Measurements from ENCODE around the gene LRFN5.

Gene LRFN5

DNA sequence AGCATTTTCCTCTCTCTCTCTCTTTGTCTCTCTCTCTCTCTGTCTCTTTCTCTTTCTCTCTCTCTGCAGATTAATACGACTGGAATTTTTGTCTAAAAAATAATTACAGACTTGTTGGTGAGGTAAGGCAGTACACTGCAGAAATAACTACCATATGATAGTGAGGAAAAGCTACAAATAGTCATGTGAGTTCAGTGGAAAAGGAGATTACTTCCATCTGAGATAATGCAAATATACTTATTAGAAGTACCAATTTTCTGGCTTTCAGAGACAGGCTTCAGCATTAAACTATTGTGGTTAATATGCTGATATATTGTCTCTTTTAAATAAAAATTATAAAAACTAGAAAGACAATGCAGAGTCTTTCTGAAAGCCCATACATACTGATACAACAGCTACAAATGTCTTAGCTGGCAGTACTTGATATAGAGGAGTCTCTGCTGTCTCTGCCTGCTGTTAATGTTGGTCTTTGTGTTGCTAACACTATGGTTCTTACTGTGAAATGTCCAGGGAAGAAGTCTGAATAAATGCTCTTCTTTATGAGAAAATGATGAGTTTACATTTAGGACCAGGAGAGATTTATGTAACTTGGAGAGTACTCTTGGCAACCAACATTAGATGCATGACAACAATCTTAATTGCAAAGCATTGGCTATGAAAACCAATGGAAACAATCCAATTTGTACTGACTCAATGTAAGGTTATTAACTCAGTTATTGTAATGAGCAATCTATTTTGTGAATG lies 167.0 kb downstream of the LRFN5 start:
- DNase-seq (ENCODE audit: low read depth, low spot score) = no peak

DNA sequence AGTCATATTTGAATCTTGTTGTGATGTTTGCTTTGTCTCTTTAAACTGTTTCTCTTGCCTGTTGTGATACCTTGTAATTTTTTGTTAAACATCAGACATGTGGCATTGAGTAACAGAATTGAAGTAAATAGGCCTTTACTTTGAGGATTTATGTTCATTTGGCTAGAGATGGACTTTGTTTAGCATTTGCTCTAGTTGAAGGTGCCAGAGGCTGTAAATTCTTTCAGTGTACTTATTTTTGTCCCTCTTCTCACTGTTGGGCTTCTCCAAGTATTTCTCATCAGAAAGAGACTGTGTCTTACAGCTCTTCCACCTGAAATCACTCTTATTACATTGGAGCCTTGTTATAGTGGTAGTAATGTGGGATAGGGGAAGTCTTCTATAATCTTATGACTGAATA lies 175.8 kb downstream of the LRFN5 start:
- DNase-seq (ENCODE audit: low read depth, low spot score) = no peak

DNA sequence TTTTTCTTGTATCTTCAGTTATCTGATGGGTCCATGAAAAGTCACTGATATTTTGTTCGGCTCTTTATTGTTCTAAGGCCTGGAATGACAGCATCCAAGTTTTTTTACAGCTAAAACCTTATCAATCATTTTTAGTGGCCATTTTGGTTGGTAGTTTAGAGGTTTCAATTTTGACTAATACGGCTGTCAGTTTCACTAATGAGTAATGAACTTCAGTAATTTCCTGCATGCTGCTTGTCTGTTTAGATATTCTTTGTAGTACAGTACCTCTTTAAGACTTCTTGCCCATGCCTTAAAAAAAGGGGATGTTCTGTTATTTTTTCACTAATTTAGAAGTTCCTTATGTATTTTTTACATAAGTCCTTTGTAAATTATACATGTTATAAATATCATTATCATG lies 176.7 kb downstream of the LRFN5 start:
- DNase-seq (ENCODE audit: low read depth, low spot score) = no peak

DNA sequence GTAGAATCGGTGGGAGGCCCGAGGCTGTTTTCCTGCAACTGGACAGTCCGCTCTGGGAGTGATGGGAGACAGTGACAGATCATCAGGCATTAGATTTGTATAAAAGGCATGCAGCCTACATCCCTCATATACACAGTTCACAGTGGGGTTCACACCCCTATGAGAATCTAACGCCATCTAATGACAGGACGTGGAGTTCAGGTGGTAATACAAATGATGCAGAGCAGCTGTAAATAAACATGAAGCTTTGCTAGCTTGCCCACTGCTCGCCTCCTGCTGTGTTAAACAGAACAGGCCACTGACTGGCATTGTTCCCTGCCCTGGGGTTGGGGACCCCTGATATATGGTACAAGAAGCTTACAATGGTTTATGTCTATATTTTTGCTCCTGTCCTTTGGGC lies 179.0 kb downstream of the LRFN5 start:
- DNase-seq (ENCODE audit: low read depth, low spot score) = no peak

DNA sequence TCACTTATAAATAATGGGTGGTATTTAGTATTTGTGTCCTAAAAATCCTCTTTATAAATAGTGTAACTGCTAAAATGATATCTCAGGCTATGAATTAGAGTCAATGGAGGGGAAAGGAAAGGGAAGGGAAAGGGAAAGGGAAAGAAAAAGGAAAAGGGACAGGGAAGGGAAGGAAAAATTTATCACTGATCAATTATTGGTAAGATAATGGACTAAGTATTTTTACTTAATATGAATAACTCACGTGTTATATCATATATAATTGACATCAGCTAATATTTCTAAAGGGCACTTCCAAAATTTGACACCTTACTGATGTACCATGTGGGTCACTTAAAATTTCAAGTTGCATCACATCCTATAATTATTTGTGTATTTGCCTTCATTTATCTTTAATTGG lies 193.1 kb downstream of the LRFN5 start:
- DNase-seq (ENCODE audit: low read depth, low spot score) = no peak

DNA sequence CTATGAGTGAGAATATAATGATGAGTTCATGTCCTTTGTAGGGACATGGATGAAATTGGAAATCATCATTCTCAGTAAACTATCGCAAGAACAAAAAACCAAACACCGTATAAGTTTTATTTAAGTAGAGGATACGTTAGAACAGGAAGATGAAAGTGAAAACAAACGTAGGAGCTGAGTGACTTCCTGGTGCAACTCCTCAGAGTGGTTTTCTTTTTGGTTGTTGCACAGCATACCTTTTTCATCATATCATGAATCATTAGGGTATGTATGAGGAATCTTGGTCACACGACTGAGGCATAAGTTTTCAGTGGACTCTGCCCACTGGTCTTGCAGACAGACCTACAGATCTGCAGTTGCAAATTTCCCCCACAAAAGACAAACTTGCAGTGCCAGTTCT lies 199.0 kb downstream of the LRFN5 start:
- DNase-seq (ENCODE audit: low read depth, low spot score) = no peak

DNA sequence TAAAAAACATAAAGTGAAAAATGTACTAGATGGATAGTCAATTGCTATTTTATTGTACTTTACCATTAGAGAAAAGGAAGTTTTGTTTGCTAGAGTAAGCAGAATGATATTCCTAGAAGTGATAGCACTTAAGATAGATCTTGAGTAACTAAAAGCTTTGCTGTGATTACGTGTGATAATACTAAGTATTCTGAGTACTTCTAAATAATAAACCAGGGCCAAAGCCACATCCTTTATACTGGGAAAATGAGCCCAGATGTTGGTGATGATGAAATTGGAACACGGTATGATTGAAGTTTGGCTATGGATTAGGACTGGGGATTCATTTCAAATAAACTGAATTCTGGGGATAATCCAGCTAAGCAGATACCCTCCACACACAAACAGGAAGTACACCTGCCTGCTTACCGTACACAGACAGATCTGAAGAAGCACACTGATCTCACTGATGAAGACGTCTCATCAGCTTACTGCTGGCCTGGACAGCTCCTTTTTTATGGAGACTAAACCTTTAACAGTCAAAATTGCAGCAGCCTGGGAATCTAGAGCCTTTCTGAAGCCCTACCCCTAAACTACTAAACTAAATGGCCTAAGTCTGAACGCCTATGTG lies 199.8 kb downstream of the LRFN5 start:
- DNase-seq (ENCODE audit: low read depth, low spot score) = no peak

DNA sequence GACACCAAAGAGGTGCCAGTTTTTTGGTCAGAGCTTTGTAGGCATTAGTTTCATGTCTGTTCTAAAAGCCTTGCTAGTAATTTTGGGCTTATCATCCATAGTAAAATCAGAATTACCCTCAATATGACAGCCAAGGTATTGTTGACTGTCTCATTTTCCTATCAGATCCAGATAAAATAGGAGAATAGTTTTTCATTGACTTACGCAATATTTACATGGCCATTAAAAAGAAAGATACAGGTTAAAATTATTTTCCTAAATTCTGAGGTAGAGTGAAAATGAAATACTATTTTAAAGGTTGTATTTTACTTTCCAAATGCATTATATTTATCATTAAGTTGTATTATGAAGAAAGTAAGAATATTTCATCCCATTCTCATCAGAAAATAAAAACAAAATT lies 203.7 kb downstream of the LRFN5 start:
- no peak for DNase-seq (ENCODE audit: low read depth, low spot score)

DNA sequence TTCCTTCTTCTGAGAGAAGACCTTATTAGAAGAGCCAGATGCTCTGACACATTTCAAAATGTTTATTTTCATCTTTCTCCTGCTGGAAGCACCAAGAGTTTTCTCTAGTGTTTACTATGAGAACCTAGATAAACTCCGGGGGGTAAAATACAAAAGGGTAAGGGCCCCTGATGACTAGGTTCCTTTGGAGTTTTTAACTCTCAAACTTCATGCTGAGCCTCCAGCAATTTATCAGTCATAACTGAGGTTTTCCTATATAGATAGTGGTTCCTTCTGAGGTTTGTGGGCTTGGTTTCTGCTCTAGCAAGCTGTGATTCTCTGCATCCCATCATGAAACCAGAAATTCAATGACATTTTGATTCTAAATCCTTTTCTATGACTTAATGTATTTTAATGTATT lies 210.9 kb downstream of the LRFN5 start:
- no peak for DNase-seq (ENCODE audit: low read depth, low spot score)

DNA sequence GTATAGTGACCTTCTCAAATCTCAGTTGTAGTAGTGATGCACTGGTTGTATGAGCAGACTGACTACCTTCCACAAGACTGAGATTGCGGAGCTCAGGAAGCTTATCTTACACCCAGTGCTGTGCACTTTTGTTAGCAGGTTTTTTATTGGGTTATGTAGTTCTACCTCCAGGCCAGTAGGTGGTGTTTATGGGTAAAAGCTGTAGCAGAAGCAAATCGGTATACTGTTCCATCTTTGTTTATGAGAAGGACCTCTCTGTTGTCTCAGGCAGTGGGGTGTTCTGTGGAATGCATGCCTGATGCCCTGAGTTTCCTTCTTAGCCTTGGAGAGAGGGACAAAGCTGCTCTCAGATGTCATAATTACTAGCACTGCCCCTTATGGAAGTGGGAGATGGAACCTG lies 217.8 kb downstream of the LRFN5 start:
- no peak for DNase-seq (ENCODE audit: low read depth, low spot score)

DNA sequence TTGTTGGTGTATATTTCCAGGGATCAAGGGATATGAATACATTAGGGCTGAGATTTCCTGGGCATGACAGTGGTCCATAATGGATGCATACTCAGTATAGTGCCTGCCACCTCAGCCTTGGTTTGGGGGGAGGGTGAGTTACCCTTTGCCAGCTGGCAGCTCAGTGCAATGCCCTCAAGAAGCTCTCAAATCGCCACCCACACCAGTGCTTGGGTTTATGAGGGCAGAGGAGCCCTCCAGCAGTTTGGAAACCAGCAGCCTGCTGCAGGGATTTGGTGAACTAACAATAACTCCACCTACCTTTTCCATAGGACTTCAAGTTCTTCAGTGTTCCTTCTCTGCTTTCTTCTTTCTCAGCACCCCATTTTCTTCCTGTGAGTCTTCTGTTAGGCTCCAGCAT lies 218.9 kb downstream of the LRFN5 start:
- no peak for DNase-seq (ENCODE audit: low read depth, low spot score)

DNA sequence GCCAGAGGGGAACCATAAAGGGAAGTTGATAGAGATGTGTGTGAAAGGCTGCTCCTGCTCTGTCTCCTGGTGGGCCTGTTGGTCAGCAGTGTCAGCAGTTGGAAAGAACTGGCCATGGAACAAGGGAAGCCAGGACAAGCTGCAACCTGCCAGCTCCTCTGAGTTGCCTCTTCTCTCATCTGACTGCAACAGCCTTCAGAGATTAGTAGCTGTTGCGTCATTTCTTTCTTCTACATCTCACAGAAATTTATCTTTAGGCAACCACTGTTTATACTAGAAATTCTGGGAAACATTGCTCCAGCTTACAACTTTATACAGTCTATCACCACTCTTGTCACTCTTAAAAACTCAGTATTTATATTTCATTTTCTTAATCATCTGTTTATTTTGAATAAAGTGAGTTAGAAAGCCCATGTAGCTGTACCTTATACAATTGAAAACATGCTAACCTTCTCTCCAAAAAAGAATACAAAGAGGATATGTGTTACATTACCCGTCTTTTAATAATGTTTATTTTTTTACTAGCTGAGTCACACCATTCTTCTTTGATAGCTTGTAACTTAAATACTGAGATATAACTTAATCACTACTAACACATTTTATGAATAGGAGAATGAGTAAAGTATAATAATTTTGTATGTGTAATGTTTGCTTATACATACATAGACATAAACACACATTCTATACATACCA lies 224.2 kb downstream of the LRFN5 start:
- DNase-seq (ENCODE audit: low read depth, low spot score) = no peak

DNA sequence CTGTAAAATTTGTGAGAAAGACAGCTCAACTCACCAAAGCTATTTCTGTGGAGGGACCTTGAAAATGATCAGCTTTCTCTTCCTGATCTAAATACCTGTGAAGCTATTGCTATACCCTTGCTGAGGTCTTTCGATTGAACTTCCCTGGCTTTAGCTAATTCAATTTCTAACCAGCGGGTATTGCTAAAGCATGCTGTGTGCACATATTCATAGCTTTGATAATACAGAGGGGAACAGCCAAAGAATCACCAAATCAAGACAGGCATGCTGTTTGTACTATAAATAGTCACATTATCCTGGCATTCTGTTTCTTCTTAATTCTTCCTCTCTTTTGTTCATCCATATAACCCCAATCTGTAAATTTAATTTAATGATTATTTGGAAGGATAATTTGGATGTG lies 233.0 kb downstream of the LRFN5 start:
- DNase-seq (ENCODE audit: low read depth, low spot score) = no peak

DNA sequence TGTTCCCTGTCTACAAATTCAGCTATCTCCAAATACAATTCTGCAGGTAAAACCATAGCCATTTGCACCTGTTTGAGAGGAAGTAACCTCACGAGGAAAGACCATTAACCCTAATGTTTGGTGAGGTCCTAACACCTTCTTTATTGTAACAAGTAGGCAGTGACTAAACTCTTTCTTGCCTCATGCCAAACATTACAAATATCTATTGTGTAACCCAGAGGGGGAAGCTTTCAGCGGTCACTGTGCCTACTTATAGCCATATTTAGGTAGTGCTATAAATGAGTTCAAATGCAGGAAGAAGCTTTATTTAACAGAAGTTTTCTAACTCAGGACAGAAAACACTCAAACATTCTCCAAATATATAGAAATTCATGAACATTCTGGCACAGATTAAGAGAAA lies 252.7 kb downstream of the LRFN5 start:
- DNase-seq (ENCODE audit: low read depth, low spot score) = no peak

DNA sequence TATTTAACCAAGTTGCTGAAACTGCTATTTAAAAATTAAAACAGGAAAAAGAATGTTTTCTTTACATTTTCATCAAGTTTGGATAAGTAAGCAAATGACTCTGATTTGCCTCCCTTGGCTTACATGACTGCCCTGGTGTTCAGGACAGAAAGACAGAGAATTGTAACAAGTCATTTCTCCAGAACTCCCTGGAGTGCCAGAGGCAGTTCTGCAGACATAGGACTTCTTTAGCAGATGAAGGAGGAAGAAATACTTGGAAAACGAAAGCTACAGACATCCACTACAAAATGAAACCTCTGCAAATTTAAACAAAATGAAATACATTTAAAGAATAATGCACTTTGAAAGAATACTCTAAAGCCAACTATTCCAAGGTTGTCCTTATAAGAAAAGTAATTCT lies 253.9 kb downstream of the LRFN5 start:
- DNase-seq (ENCODE audit: low read depth, low spot score) = no peak

DNA sequence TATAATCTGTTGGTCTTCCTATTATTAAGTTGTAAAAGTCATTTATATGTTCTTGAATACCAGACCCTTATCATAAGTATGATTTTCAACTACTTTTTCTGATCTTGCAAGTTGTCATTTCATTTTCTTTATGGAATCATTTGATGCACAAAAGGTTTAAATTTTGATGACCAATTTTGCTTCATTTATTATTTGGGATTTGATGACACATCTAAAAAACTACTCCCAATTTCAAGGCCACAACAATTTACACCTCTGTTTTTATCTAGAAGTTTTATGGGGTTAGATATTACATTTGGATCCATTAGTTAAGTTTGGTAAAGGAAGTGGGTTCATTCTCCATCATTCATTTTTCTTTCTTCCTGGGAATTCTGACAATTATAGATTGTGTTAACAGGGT lies 259.2 kb downstream of the LRFN5 start:
- DNase-seq (ENCODE audit: low read depth, low spot score) = no peak

DNA sequence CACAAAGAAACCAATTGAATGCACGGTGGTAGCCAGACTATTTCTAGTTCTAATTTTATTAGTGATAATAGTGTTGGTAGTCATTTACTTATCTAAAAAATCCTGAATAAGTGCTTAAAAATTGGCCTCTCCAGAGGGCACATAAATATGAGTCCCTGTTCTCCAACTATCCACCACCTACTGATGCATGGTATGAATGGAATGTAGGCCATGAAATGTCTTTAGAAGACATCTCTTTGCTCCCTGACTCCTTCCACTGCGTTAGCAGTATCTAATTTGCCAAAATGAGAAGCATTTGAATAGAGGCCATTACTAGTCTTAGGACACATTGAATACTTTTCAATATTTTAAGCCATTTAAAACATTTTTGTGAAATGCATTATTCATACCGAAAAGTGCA lies 261.7 kb downstream of the LRFN5 start:
- DNase-seq (ENCODE audit: low read depth, low spot score) = no peak

DNA sequence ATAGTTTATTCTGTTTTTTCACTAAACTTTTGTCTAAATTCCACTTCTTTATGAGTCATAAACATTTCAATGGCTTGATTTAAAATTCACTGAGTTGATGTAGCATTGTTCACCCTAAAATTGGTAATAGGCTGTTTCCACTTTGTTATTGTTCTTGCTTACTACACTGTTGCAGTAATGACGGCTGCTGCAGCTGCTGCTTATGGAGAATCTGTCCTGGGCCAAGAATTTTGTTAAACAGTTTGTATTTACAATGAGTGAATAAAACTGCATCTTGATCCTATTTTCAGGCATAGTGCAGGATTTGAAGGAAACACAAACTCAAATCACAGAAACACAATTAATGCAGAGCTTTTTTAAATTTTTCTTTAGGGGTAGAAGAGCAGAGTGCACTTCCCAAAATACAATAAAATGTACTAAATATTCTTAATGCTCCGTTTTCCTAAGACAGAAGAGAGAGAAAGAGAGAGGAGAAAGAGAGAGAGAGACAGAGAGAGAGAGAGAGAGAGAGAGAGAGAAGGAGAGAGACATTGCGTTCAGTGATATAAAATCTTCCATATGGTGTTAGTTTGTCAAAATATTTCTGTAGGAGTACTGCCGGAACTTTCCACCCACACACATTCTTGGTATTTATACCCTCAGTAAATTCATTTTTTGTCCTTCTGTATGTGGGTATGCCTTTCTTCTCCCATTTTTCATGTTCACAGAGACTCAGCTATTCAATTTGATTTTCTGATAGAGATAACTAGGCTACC lies 266.4 kb downstream of the LRFN5 start:
- DNase-seq (ENCODE audit: low read depth, low spot score) = no peak

DNA sequence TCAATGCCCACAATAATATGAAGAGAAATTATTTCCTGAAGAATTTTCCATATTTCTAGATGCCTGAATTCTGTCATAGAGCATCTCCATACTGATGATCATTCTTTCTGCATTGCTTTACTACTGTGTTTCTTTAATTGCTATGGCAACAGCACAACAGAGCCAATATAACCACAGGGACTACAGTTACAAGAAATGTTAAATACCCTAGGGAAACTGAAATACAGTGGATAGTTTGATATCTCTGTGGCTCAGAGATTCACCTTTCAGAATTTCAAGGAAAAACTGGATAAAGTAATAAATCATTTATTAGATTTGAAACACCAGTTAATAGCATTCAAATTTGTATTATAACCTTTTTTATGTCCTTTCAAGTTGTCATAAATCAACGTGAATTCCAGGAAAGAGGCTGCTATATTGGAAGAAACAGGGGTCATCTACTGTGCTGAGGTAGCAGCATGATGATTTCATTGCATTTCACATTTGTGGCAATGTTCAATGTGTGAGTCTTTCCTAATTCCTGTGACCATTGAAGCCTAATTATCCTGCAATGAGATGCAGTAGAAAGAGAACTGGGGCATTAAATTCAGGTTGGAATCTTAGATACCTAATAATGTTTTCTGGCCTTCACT lies 267.1 kb downstream of the LRFN5 start:
- DNase-seq (ENCODE audit: low read depth, low spot score) = no peak

DNA sequence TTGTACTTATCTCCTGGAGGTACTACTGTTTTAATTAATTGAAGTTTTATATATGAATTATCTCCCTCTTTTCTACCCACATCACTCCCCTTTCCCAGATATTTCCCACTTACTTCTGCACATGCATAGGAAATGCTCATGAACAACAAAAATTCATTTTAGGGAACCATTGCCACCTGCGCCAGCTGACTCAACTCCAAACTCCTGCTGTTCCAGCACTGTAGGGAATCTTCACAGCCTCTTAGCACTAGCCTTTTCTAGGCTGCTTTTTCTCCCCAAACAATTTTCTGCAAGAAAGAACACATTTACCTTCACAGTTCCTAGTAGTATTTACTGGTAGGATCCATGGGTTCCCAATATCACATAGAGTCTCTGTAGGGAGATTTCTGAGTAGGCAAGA lies 268.4 kb downstream of the LRFN5 start:
- DNase-seq (ENCODE audit: low read depth, low spot score) = no peak

DNA sequence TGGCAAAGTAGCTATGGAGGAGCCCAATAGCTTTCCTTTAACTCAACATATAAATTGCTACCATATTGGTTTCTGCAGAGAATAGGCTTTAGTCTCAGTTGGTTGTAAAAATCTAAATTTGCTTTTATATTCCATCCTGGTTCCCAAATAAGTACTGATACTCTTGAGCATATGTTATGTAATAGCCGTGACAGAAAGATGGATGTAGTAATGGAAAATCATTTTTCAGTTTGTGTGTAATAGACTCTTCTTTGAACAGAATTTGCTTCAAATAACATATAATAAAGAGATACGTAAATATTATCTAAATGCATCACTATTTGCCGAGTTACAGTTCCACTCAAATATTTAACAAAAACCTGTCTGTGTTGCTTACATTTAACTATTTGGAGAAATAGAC lies 271.6 kb downstream of the LRFN5 start:
- no peak for DNase-seq (ENCODE audit: low read depth, low spot score)

DNA sequence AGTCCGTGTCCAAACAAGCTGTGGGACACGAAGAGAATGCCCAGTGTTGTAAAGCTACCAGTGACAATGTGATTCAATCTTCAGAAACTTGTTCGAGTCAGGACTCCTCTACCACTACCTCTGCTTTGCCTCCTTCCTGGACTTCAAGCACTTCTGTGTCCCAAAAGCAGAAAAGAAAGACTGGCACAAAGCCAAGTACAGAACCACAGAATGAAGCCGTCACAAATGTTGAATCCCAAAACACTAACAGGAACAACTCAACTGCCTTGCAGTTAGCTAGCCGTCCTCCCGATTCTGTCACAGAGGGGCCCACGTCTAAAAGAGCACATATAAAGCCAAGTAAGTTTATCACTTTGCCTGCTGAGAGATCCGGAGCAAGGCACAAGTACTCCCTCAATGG lies 284.9 kb downstream of the LRFN5 start:
- DNase-seq (ENCODE audit: low read depth, low spot score) = no peak

All from activated naive CD8-positive, alpha-beta T cell treated with anti-CD3 and anti-CD28 coated beads, Interleukin-2, amount 50 U/mL, for 16 hours (primary cell).